H1 (cell line): ENCODE measurements around the gene SPATA13. TPM values are rescaled to one million over a fixed set of nuclear protein-coding genes. Genes with fewer than 3 reads are reported as not detected.

Experiments
- BACH1 ChIP-seq: IDR thresholded peaks from 2 replicates; pipeline ENCODE4 v1.6.1; 2012; ENCODE audit warnings: low read length, improper control_type of control experiment
- CBX8 ChIP-seq: fragments of 300-800, 300-1000 bp; sonication (generic); IDR thresholded peaks from 2 replicates; pipeline ENCODE4 v1.7.1; 2016; ENCODE audit warnings: low read depth, low read length, borderline replicate concordance
- CEBPB ChIP-seq: IDR thresholded peaks from 2 replicates; pipeline ENCODE4 v1.6.1; 2012; ENCODE audit warnings: low read depth, low read length
- CHD7 ChIP-seq: fragments of 300-600 bp; sonication (generic); IDR thresholded peaks from 2 replicates; pipeline ENCODE4 v1.7.1; 2012; ENCODE audit warnings: low read length, moderate library complexity, mild to moderate bottlenecking, inconsistent platforms; ENCODE audit not compliant: insufficient replicate concordance
- GABPA ChIP-seq: IDR thresholded peaks from 2 replicates; pipeline ENCODE4 v1.6.1; 2011; ENCODE audit warnings: mild to moderate bottlenecking, low read length, moderate library complexity, borderline replicate concordance; ENCODE audit not compliant: insufficient read depth
- JUN ChIP-seq: IDR thresholded peaks from 2 replicates; pipeline ENCODE4 v1.6.1; 2011; ENCODE audit warnings: low read depth, mild to moderate bottlenecking, improper control_type of control experiment, low read length
- MAX ChIP-seq: IDR thresholded peaks from 2 replicates; pipeline ENCODE4 v1.6.1; 2012; ENCODE audit warnings: inconsistent platforms
- POLR2AphosphoS5 ChIP-seq: IDR thresholded peaks from 2 replicates; pipeline ENCODE4 v1.6.1; 2011; ENCODE audit warnings: low read depth, low read length
- SP2 ChIP-seq: IDR thresholded peaks from 2 replicates; pipeline ENCODE4 v1.6.1; 2012; ENCODE audit warnings: mild to moderate bottlenecking, low read length, inconsistent platforms
- SP4 ChIP-seq: IDR thresholded peaks from 2 replicates; pipeline ENCODE4 v1.6.1; 2012; ENCODE audit warnings: low read length, inconsistent platforms
- SUZ12 ChIP-seq: fragments of 200-600 bp; sonication (generic); IDR thresholded peaks from 2 replicates; pipeline ENCODE4 v1.6.1; 2012; ENCODE audit warnings: mild to moderate bottlenecking, inconsistent platforms, low read length, moderate library complexity, mixed read lengths
- ZNF274 ChIP-seq: IDR thresholded peaks from 2 replicates; pipeline ENCODE4 v1.7.0; 2012; ENCODE audit warnings: low read length, borderline replicate concordance; ENCODE audit errors: extremely low read depth
- polyA plus RNA-seq, 7 experiments: library from polyadenylated mRNA; depleted of rRNA in 3 of 7; stranded (reverse) in 5 of 7; unstranded in 2 of 7; fragments of >200 nt in 5 of 7; fragments of 200-250 nt in 2 of 7; gene quantifications; 1 replicate in 5 of 7; 2 replicates in 1 of 7; 4 replicates in 1 of 7; pipeline versions ENCODE4 v1.2.1 to v1.2.3, GENCODE V29; 2011 to 2013; ENCODE audit warnings: missing spikeins in 2 of 7, mixed read lengths in 2 of 7
- total RNA-seq: library from RNA; stranded (reverse); fragmentation: NEBNext Ultra II Directional; extraction: Animal tissue kit (Norgen Biotek cat#: 25700); gene quantifications from 2 replicates; pipeline ENCODE4 v1.2.1, GENCODE V29; 2021

SPATA13 gene
- total and polyA plus RNA-seq, 2 of the 8 experiments (the other 6 are each of a cell fraction or from before 2014, with no cell fraction given): 12.6 to 30.9 TPM

DNA sequence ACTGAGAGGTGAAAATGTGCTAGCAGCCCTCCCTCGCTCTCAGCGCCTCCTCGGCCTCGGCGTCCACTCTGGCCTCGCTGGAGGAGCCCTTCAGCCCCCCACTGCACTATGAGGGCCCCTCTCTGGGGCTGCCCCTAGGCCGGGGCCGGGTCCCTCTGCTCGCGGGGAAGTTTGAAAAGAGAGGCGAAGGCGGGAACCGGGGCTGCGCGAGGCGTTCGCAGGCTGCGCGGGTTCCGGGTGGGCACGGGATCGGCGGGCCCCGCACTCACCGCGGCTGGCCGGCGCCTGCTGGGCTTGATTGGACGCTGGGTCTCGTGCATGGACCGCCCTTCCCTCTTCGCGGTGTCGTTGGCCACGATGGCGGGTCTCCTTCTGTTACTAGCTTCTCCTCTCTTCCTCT, 178.2 kb downstream of the SPATA13 start (continued):
- TF ChIP-seq CHD7 (no peak), SP4 (no peak), BACH1 (no peak), SP2 (no peak), MAX (no peak), GABPA (no peak), SUZ12 (no peak), JUN (no peak), ZNF274 (no peak), POLR2AphosphoS5 (no peak), CBX8 (no peak), CEBPB (no peak)
